Esophagus muscularis mucosa (tissue), 3 donors: Measurements from ENCODE around the gene HES4.

Source experiments
- POLR2AphosphoS5 ChIP-seq, 2 donors: sonication (generic); formaldehyde crosslinking; IDR thresholded peaks; one replicate each; pipeline ENCODE4 v1.6.1; 2017; ENCODE audit warnings: antibody characterized with exemption in 2 of 2
- TF ChIP-seq, protein P1 (sequence below), 3 experiments: fragments of 200-600 bp in 2 of 3; fragments of 450-650 bp in 1 of 3; sonication (generic) in 2 of 3; IDR thresholded peaks; one replicate each; pipeline ENCODE4 v1.5.1; 2017 to 2019; ENCODE audit warnings: antibody characterized with exemption in 3 of 3, mild to moderate bottlenecking in 2 of 3, moderate library complexity in 1 of 3

DNA sequence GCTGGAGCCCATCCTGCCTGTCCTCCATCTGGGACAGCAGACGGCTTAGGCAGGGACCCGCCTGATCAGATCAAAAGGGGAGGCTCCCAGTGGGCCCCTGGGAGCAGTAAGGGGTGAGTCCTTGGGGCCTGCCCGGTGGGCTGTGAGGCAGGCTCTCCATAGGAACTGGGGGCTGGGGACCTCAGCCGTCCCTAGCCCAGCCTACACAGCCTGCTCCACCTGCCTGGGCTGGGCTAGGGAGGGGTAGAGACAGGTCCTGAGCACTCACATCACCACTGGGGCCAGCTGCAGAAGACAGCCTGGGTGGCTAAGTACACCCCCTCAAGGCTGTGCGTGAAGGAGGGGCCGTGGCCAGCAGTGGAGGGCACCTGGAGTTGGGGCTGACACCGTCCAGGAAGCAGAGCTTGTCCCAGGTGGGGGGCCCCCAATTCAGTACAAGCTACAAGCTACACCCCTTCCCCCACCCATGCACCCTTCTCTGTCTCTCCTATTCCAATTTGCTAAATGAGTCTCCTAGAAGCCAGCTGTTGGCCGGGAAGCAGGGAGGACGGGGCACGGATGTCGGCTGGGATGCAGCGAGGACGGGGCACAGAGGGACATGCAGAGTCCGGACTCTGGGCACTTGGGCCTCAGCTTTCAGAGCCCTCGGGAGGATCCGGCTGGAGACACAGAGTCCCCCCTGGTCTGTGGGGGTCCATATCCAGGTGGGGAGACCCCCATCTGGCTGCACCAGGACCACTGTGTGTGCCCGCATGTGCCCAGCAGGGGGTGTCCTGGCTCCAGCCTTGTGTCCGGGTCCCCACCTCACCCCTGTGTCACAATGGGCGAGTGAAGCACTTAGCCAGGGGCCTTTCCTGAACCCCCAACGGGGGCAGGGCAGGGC, 15.1 kb upstream of the HES4 start:
- TF ChIP-seq, protein P1, sequence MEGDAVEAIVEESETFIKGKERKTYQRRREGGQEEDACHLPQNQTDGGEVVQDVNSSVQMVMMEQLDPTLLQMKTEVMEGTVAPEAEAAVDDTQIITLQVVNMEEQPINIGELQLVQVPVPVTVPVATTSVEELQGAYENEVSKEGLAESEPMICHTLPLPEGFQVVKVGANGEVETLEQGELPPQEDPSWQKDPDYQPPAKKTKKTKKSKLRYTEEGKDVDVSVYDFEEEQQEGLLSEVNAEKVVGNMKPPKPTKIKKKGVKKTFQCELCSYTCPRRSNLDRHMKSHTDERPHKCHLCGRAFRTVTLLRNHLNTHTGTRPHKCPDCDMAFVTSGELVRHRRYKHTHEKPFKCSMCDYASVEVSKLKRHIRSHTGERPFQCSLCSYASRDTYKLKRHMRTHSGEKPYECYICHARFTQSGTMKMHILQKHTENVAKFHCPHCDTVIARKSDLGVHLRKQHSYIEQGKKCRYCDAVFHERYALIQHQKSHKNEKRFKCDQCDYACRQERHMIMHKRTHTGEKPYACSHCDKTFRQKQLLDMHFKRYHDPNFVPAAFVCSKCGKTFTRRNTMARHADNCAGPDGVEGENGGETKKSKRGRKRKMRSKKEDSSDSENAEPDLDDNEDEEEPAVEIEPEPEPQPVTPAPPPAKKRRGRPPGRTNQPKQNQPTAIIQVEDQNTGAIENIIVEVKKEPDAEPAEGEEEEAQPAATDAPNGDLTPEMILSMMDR (IDR thresholded peaks at IDR 0.05), result peak in 2 of 3 experiments; percentile 16 to 30
- TF ChIP-seq POLR2AphosphoS5 (IDR thresholded peaks at IDR 0.05), result no peak
